ENCODE data around the gene FOXP4. TPM values are rescaled to one million over a fixed set of nuclear protein-coding genes. Genes with fewer than 3 reads are reported as not detected.

FOXP4 gene
- total and polyA plus RNA-seq, 2 of the 13 experiments (the other 11 are each of a cell fraction or from before 2014, with no cell fraction given), result 11.0 to 12.4 TPM

DNA sequence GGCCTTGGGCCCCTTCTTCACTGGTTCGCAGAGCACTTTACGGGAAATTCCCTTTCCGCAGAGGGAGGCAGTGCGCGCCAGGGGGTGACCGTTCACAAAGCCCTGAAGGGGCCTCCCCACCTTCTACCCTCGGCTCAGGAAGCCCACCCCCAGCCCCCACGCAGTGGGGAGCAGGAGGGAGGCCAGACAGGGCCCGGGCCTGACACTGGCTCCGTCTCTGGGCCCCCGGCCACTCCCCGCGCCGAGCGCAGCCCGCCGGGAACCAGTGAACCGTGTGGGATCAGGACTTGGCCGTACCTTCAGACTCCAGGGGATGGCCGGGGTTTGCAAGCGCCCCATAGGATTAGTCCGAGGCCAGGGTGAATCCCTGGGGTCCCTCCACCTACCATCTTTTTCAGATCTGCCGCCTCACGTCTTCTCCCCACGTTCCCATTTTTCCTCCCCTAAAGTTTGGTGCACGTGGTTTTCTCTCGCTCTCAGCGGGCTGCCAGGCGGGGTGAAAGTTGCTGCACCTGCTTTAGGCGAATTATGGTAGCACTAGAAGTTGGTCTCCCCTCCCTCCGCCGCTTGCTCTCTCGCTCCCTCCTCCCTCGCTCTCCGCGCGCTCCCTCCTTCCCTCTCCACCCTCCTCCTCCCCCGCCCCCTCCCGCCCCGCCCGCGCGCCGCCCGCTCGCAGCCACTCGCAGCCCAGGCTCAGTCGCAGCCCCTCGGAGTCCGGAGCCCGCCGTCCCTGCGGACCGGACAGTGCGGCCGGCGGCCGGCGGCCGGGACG lies at the start of gene FOXP4 (continued):
- TF ChIP-seq ISX (CRISPR knock-in tag; conservative IDR thresholded peaks at IDR 0.05) (no peak), ZIK1 (CRISPR knock-in tag; IDR thresholded peaks at IDR 0.05; ENCODE audit: borderline replicate concordance, low read depth) (peak; percentile 74; the same call in 1 of the 2 replicates), SOX13 (IDR thresholded peaks at IDR 0.05) (no peak), SOX13 (CRISPR knock-in tag; conservative IDR thresholded peaks at IDR 0.05 in 1 of 2, IDR thresholded peaks at IDR 0.05 in 1 of 2) (peak in 1 of 2 experiments; percentile 33; a peak in 1 of 4 replicates), ZMAT3 (CRISPR knock-in tag; conservative IDR thresholded peaks at IDR 0.05) (no peak), SMARCC2 (IDR thresholded peaks at IDR 0.05) (no peak), MAFK (conservative IDR thresholded peaks at IDR 0.05 in 1 of 2, IDR thresholded peaks at IDR 0.05 in 1 of 2; ENCODE audit: low read length in 2 of 2) (peak in 1 of 2 experiments; percentile 45; a peak in 2 of 4 replicates), KDM5A (IDR thresholded peaks at IDR 0.05; ENCODE audit: borderline replicate concordance, low read length) (peak; percentile 47; the same call in 1 of the 2 replicates), ZBTB20 (CRISPR knock-in tag; IDR thresholded peaks at IDR 0.05; ENCODE audit: borderline replicate concordance, low read depth) (peak; percentile 46; the same call in 1 of the 2 replicates), MIXL1 (CRISPR knock-in tag; IDR thresholded peaks at IDR 0.05) (peak; percentile 47; the same call in 1 of the 2 replicates), NFATC3 (CRISPR knock-in tag; IDR thresholded peaks at IDR 0.05) (no peak; the same call in 1 of the 2 replicates), ZEB1 (IDR thresholded peaks at IDR 0.05; ENCODE audit: insufficient replicate concordance, low read depth) (peak; percentile 30), ZNF607 (CRISPR knock-in tag; IDR thresholded peaks at IDR 0.05; ENCODE audit: borderline replicate concordance) (peak; percentile 60; the same call in 1 of the 2 replicates), AHR (CRISPR knock-in tag; IDR thresholded peaks at IDR 0.05) (no peak)
- TF ChIP-seq, protein P1, sequence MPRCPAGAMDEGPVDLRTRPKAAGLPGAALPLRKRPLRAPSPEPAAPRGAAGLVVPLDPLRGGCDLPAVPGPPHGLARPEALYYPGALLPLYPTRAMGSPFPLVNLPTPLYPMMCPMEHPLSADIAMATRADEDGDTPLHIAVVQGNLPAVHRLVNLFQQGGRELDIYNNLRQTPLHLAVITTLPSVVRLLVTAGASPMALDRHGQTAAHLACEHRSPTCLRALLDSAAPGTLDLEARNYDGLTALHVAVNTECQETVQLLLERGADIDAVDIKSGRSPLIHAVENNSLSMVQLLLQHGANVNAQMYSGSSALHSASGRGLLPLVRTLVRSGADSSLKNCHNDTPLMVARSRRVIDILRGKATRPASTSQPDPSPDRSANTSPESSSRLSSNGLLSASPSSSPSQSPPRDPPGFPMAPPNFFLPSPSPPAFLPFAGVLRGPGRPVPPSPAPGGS (CRISPR knock-in tag; IDR thresholded peaks at IDR 0.05), result peak; percentile 84; the same call in 1 of the 2 replicates
- TF ChIP-seq, protein P2, sequence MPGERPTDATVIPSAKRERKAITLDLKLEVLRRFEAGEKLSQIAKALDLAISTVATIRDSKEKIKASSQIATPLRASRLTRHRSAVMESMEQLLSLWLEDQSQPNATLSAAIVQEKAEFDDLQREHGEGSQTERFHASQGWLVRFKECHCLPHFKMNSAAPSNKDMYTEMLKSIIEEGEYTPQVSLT (CRISPR knock-in tag; IDR thresholded peaks at IDR 0.05; ENCODE audit: borderline replicate concordance, low read depth), result 0 out of 2 replicates have a peak, but pooled peaks have one; percentile 58
- TF ChIP-seq, protein P3, sequence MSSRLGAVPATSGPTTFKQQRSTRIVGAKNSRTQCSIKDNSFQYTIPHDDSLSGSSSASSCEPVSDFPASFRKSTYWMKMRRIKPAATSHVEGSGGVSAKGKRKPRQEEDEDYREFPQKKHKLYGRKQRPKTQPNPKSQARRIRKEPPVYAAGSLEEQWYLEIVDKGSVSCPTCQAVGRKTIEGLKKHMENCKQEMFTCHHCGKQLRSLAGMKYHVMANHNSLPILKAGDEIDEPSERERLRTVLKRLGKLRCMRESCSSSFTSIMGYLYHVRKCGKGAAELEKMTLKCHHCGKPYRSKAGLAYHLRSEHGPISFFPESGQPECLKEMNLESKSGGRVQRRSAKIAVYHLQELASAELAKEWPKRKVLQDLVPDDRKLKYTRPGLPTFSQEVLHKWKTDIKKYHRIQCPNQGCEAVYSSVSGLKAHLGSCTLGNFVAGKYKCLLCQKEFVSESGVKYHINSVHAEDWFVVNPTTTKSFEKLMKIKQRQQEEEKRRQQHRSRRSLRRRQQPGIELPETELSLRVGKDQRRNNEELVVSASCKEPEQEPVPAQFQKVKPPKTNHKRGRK (CRISPR knock-in tag; IDR thresholded peaks at IDR 0.05), result no peak
- TF ChIP-seq, protein P4, sequence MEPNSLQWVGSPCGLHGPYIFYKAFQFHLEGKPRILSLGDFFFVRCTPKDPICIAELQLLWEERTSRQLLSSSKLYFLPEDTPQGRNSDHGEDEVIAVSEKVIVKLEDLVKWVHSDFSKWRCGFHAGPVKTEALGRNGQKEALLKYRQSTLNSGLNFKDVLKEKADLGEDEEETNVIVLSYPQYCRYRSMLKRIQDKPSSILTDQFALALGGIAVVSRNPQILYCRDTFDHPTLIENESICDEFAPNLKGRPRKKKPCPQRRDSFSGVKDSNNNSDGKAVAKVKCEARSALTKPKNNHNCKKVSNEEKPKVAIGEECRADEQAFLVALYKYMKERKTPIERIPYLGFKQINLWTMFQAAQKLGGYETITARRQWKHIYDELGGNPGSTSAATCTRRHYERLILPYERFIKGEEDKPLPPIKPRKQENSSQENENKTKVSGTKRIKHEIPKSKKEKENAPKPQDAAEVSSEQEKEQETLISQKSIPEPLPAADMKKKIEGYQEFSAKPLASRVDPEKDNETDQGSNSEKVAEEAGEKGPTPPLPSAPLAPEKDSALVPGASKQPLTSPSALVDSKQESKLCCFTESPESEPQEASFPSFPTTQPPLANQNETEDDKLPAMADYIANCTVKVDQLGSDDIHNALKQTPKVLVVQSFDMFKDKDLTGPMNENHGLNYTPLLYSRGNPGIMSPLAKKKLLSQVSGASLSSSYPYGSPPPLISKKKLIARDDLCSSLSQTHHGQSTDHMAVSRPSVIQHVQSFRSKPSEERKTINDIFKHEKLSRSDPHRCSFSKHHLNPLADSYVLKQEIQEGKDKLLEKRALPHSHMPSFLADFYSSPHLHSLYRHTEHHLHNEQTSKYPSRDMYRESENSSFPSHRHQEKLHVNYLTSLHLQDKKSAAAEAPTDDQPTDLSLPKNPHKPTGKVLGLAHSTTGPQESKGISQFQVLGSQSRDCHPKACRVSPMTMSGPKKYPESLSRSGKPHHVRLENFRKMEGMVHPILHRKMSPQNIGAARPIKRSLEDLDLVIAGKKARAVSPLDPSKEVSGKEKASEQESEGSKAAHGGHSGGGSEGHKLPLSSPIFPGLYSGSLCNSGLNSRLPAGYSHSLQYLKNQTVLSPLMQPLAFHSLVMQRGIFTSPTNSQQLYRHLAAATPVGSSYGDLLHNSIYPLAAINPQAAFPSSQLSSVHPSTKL (CRISPR knock-in tag; IDR thresholded peaks at IDR 0.05), result peak; percentile 28
- TF ChIP-seq, protein P5, sequence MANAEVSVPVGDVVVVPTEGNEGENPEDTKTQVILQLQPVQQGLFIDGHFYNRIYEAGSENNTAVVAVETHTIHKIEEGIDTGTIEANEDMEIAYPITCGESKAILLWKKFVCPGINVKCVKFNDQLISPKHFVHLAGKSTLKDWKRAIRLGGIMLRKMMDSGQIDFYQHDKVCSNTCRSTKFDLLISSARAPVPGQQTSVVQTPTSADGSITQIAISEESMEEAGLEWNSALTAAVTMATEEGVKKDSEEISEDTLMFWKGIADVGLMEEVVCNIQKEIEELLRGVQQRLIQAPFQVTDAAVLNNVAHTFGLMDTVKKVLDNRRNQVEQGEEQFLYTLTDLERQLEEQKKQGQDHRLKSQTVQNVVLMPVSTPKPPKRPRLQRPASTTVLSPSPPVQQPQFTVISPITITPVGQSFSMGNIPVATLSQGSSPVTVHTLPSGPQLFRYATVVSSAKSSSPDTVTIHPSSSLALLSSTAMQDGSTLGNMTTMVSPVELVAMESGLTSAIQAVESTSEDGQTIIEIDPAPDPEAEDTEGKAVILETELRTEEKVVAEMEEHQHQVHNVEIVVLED (CRISPR knock-in tag; IDR thresholded peaks at IDR 0.05; ENCODE audit: borderline replicate concordance), result no peak; the same call in 1 of the 2 replicates

Data from HepG2 (cell line).